Osteocyte (in vitro differentiated cells): ENCODE measurements around the gene GNB1. TPM values are rescaled to one million over a fixed set of nuclear protein-coding genes. Genes with fewer than 3 reads are reported as not detected.
A peak's percentile ranks its signal among the peaks of the same experiment; 100 is the strongest.

Source experiments
- DNase-seq: peaks from one replicate; pipeline ENCODE4 v3.0.0; 2021; ENCODE audit warnings: mixed read lengths; ENCODE audit not compliant: unreplicated experiment; ENCODE audit errors: extremely low spot score
- H3K27ac Mint-ChIP-seq: one replicate; pipeline ENCODE4 v1.8.0; 2021; ENCODE audit warnings: mild to moderate bottlenecking, mixed read lengths; ENCODE audit not compliant: unreplicated experiment
- H3K27me3 Mint-ChIP-seq: one replicate; pipeline ENCODE4 v1.8.0; 2021; ENCODE audit warnings: mixed read lengths; ENCODE audit not compliant: unreplicated experiment
- H3K36me3 Mint-ChIP-seq: one replicate; pipeline ENCODE4 v1.8.0; 2021; ENCODE audit warnings: mixed read lengths; ENCODE audit not compliant: unreplicated experiment
- H3K4me1 Mint-ChIP-seq: one replicate; pipeline ENCODE4 v1.8.0; 2021; ENCODE audit warnings: mixed read lengths; ENCODE audit not compliant: unreplicated experiment
- H3K4me3 Mint-ChIP-seq: one replicate; pipeline ENCODE4 v1.8.0; 2021; ENCODE audit warnings: mild to moderate bottlenecking, moderate library complexity, mixed read lengths; ENCODE audit not compliant: unreplicated experiment
- H3K9me3 Mint-ChIP-seq: one replicate; pipeline ENCODE4 v1.8.0; 2021; ENCODE audit warnings: mixed read lengths; ENCODE audit not compliant: unreplicated experiment
- total RNA-seq: library from RNA; stranded (reverse); gene quantifications from 2 replicates; pipeline ENCODE4 v1.2.1, GENCODE V29; 2021
- TF ChIP-seq, protein P1 (sequence below): fragments of 200-600 bp; sonication (generic); IDR thresholded peaks from 2 replicates; pipeline ENCODE4 v1.5.0; 2021; ENCODE audit warnings: antibody characterized with exemption, mild to moderate bottlenecking, moderate library complexity

Gene GNB1
- total RNA-seq, 1 donor from 2014 or later = 407 TPM

DNA sequence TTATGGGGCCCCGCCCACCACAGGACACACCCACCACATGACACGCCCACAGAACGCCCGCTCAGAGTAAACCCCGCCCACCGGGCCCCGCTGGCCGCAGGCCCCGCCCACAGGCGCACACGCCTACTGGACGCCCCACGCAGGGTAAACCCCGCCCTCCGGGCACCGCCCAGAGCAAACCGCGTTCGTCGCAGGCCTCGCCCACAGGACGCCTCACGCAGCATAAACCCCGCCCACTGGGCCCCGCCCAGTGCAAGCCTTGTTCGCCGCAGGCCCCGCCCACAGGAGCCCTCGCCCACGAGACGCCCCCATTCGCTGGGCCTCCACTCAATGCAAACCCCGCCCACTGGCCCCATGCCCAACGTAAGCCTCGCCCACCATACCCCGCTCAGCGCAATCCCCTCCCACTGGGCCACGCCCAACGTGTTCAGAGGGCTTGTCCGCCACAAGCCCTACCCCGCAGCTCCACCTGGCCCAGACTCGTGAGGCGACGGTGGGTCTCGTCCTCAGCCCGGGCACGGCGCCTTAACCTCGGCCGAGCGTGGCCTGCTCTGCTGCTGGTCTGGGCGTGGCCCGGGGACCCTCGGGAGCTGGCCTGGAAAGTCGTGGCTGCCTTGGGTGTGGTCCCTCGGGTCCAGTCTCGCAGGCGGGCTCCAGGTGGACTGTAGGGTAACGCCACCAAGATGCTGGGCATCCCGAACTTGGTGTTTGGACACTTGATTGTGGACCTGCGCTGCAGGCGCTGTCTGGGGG, 28.6 kb upstream of the GNB1 start:
- no peaks in the 10 kb centered on the region for H3K9me3 Mint-ChIP-seq
- no peaks in the 10 kb centered on the region for H3K4me1 Mint-ChIP-seq
- H3K4me3 Mint-ChIP-seq = peak overlapping the region; percentile 69
- peak; percentile 99 for DNase-seq
- no peaks in the 10 kb centered on the region for H3K36me3 Mint-ChIP-seq
- peak overlapping the region; percentile 59 for H3K27ac Mint-ChIP-seq
- H3K27me3 Mint-ChIP-seq = no peaks in the 10 kb centered on the region
- TF ChIP-seq, protein P1, sequence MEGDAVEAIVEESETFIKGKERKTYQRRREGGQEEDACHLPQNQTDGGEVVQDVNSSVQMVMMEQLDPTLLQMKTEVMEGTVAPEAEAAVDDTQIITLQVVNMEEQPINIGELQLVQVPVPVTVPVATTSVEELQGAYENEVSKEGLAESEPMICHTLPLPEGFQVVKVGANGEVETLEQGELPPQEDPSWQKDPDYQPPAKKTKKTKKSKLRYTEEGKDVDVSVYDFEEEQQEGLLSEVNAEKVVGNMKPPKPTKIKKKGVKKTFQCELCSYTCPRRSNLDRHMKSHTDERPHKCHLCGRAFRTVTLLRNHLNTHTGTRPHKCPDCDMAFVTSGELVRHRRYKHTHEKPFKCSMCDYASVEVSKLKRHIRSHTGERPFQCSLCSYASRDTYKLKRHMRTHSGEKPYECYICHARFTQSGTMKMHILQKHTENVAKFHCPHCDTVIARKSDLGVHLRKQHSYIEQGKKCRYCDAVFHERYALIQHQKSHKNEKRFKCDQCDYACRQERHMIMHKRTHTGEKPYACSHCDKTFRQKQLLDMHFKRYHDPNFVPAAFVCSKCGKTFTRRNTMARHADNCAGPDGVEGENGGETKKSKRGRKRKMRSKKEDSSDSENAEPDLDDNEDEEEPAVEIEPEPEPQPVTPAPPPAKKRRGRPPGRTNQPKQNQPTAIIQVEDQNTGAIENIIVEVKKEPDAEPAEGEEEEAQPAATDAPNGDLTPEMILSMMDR = no peak

DNA sequence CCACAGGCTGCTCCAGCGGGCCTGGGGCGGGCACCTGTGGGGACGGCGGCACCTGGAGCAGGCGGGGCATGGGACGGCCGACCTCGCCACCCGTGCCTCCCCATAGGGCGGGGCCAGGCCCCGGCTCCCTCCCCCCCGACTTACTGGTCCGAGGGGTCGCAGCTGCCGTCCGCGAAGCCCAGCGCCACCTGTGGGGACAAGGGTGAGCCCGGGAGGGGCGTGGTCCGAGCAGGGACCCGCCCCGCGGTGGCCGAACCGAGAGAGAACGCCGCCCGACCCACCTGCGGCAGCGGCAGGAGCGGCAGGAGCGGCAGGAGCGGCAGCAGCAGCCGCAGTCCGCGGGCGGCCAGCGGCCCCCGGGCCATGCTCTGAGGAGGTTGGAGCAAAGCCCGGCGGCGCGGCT, 28.0 kb upstream of the GNB1 start, which contains the start of gene TMEM52:
Gene TMEM52 (minus strand): TSS at position 379 of the 403 bp plus-strand sequence. CDS start 14 bp downstream, at position 365.
- Mint-ChIP-seq H3K36me3 (no peaks in the 10 kb centered on the region), H3K27ac (peak within 1 kb of the TSS; percentile 59), H3K27me3 (no peaks in the 10 kb centered on the region), H3K4me3 (peak within 1 kb of the TSS; percentile 69), H3K4me1 (no peaks in the 10 kb centered on the region), H3K9me3 (no peaks in the 10 kb centered on the region)
- TF ChIP-seq, protein P1 = no peak
- DNase-seq = no peak

DNA sequence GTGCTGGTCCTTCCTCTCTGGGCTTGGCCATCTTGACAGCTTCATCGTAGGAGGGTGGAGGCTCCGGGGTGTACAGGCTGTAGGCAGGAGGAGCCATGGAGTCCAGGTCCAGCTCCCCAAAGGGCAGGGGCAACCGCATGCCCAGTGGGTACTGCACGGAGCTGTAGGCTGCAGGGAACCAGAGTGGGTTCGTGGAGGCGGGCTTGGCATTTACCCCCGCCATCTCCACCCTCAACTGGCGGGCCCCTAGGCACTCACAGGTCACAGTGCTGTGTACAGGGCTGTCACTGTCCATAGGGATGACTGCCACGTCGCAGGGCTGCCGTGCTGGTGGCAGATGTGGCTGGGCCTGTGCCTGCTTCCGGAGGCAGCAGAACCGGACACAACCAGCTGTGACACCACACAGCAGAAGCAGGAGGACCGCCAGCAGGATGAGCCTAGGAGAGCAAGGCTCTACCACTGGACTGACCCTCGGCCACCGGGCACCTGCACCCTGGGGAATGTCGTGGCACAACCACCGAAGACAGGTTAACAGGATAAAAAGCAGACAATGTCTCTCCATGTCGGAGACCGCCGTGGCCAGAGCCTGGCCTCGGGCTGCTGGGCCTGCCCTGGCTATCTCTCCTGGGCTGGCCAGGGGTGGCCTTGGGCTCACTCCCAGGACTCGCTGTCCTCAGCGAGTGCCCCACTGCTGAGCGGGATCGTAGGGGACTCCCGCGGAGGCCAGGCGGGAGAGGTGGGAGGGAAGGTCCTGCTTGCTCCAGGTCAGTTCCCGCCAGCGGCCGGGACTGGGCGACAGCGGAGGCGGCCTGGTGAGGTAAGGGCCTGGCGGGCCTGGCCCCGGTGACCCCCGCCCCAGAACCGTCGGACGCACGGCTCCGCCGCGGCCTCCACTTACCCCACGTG, 27.4 kb upstream of the GNB1 start:
- TF ChIP-seq, protein P1 = no peak
- Mint-ChIP-seq H3K27ac (no peak overlapping the region), H3K27me3 (no peaks in the 10 kb centered on the region), H3K4me1 (no peaks in the 10 kb centered on the region), H3K36me3 (no peaks in the 10 kb centered on the region), H3K4me3 (peak overlapping the region; percentile 44), H3K9me3 (no peaks in the 10 kb centered on the region)
- DNase-seq = no peak

DNA sequence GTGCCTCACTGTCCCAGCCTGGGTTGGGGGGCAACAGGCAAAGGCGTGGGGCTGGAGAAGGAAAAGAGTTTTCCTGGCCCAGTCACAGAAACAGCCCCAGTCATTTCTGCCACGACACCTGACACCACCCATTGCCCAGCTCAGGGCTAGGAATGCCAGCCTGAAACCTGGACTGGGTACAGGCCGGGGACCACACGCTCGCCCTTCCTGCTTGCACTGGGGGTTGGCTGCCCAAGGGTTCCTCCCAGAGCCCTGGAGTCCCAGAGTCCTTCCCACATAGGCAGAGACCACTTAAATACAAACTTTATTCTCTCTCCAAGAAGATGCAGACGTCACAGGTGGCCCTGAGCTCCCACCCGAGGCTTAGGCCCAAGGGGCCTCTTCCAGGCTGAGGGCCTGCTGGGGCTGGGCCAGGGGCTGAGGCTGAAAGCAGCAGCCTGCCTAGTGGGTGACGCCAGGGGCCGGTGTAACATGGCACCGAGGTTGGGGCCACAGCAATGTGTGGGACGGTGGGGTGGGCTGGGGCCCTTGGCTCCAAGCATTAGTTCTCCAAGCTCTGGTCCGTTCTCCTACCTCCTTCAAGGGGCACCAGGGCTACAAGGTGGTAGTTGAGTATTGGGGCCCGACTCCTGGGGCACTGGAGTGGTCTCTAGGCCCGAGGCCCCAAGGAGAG, 26.6 kb upstream of the GNB1 start:
- Mint-ChIP-seq H3K27me3 (no peaks in the 10 kb centered on the region), H3K36me3 (no peaks in the 10 kb centered on the region), H3K27ac (no peak overlapping the region), H3K4me3 (no peak overlapping the region), H3K9me3 (no peaks in the 10 kb centered on the region), H3K4me1 (no peaks in the 10 kb centered on the region)
- TF ChIP-seq, protein P1 = no peak
- DNase-seq = no peak
